HG03520 (cell line): ENCODE measurements around the gene RASSF4.
A peak's percentile ranks its signal among the peaks of the same experiment; 100 is the strongest.
"Not testable (repeated sequence)": the region's sequence is repeated elsewhere in the genome, so short reads cannot be mapped to it uniquely, and the experiment has no call there.

Experiments used
- ATAC-seq: cut with Tn5 transposase; IDR thresholded peaks from one replicate; pipeline ENCODE4 v1.9.1; 2021; ENCODE audit warnings: mild to moderate bottlenecking, moderate library complexity; ENCODE audit not compliant: unreplicated experiment

RASSF4 gene

GRCh38 chr10:45001381-45002148 is 42.0 kb downstream of the RASSF4 start:
- peak; percentile 79 for ATAC-seq

- no peak for ATAC-seq
These were observed 43.9 kb downstream of the RASSF4 start for GRCh38 chr10:45003432-45004000.

- ATAC-seq: no peak
These were observed 45.1 kb downstream of the RASSF4 start for GRCh38 chr10:45004661-45005060.

GRCh38 chr10:45005284-45005683 is 45.7 kb downstream of the RASSF4 start:
- no peak for ATAC-seq

GRCh38 chr10:45006276-45007030 is 46.9 kb downstream of the RASSF4 start:
- no peak for ATAC-seq

- peak; percentile 72 for ATAC-seq
These were observed 49.0 kb downstream of the RASSF4 start for GRCh38 chr10:45008524-45009161.

GRCh38 chr10:45014557-45014956 is 55.0 kb downstream of the RASSF4 start:
- ATAC-seq: not testable (repeated sequence)

GRCh38 chr10:45015590-45015989 is 56.0 kb downstream of the RASSF4 start:
- no peak for ATAC-seq

- ATAC-seq: no peak
These were observed 63.8 kb downstream of the RASSF4 start for GRCh38 chr10:45023426-45023825.

- no peak for ATAC-seq
These were observed 74.7 kb downstream of the RASSF4 start for GRCh38 chr10:45034301-45034700.

GRCh38 chr10:45035673-45036072 is 76.1 kb downstream of the RASSF4 start:
- ATAC-seq: no peak

GRCh38 chr10:45040921-45041542 is 81.4 kb downstream of the RASSF4 start:
- ATAC-seq: no peak

- no peak for ATAC-seq
These were observed 84.7 kb downstream of the RASSF4 start for GRCh38 chr10:45044290-45044689.
